Chondrocyte (in vitro differentiated cells): ENCODE results near the gene LMTK2. TPM values are rescaled to one million over a fixed set of nuclear protein-coding genes. Genes with fewer than 3 reads are reported as not detected.

Experiments
- DNase-seq: peaks from one replicate; pipeline ENCODE4 v3.0.0; 2021; ENCODE audit warnings: mixed read lengths, low spot score
- H3K27ac Mint-ChIP-seq: one replicate; pipeline ENCODE4 v1.8.0; 2021; ENCODE audit warnings: mild to moderate bottlenecking, moderate library complexity, mixed read lengths; ENCODE audit not compliant: unreplicated experiment
- H3K27me3 Mint-ChIP-seq: 2 replicates; pipeline ENCODE4 v1.8.0; 2021; ENCODE audit warnings: low read depth, mixed read lengths
- H3K36me3 Mint-ChIP-seq: 2 replicates; pipeline ENCODE4 v1.8.0; 2021; ENCODE audit warnings: low read depth, mixed read lengths
- H3K4me1 Mint-ChIP-seq: 2 replicates; pipeline ENCODE4 v1.8.0; 2021; ENCODE audit warnings: low read depth, mild to moderate bottlenecking, mixed read lengths
- H3K4me3 Mint-ChIP-seq: one replicate; pipeline ENCODE4 v1.8.0; 2021; ENCODE audit warnings: mild to moderate bottlenecking, moderate library complexity, mixed read lengths; ENCODE audit not compliant: unreplicated experiment
- H3K9me3 Mint-ChIP-seq: 2 replicates; pipeline ENCODE4 v1.8.0; 2021; ENCODE audit warnings: low read depth, mixed read lengths
- total RNA-seq: library from RNA; stranded (reverse); gene quantifications from 3 replicates; pipeline ENCODE4 v1.2.1, GENCODE V29; 2021
- TF ChIP-seq, protein P1 (sequence below): fragments of 200-600 bp; sonication (generic); IDR thresholded peaks from 2 replicates; pipeline ENCODE4 v1.5.0; 2021; ENCODE audit warnings: antibody characterized with exemption, mild to moderate bottlenecking, moderate library complexity

Gene LMTK2
- total RNA-seq, 1 donor from 2014 or later = 15.0 TPM

DNA sequence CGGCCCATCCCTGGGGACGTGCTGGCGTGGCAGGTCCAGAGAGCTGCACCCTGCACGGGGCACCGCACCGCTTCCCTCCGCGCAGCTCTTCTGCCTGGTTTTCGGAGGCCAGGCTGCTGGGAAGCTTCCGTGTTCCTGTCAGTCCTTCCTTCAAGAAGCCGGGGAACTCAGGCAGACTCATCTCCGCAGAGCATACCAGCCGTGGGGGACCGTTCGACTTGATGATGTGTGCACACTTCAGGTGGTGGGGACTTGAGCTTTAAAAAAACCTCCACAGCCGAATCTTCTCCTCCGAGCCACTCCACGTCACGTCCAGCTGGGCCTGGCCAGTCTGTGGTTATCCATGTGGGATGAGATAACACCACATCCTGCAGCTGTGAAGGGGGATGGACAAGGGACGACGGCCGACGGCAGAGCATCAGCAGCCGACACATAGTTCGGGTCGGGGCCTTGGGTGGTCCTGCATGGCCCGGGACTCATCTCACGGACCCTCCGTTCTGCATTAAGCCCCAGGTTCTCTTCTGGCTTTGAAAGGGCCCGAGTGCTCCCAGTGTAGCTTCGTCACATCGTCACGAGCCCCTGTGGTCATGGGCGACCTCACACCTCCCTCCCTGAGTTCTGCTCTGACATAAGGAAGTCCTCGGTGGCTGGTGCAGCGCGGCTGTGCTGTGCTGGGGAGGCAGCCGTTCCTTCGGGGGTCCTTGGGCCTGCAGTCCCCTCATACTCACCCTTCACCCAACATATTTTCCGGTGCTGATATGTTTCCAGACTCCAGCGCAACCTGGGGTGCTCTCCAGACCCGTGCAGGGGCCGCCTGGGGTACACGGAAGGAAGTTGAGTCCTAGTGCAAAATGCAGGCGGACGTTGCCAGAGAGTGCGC lies 100.0 kb downstream of the LMTK2 start:
- TF ChIP-seq, protein P1, sequence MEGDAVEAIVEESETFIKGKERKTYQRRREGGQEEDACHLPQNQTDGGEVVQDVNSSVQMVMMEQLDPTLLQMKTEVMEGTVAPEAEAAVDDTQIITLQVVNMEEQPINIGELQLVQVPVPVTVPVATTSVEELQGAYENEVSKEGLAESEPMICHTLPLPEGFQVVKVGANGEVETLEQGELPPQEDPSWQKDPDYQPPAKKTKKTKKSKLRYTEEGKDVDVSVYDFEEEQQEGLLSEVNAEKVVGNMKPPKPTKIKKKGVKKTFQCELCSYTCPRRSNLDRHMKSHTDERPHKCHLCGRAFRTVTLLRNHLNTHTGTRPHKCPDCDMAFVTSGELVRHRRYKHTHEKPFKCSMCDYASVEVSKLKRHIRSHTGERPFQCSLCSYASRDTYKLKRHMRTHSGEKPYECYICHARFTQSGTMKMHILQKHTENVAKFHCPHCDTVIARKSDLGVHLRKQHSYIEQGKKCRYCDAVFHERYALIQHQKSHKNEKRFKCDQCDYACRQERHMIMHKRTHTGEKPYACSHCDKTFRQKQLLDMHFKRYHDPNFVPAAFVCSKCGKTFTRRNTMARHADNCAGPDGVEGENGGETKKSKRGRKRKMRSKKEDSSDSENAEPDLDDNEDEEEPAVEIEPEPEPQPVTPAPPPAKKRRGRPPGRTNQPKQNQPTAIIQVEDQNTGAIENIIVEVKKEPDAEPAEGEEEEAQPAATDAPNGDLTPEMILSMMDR = no peak
- Mint-ChIP-seq H3K36me3 (peaks cover 13% of the 10 kb centered on the region), H3K27ac (no peak overlapping the region), H3K9me3 (no peaks in the 10 kb centered on the region), H3K4me3 (no peak overlapping the region), H3K27me3 (no peaks in the 10 kb centered on the region), H3K4me1 (peaks cover 2% of the 10 kb centered on the region)
- DNase-seq = peak; percentile 75

DNA sequence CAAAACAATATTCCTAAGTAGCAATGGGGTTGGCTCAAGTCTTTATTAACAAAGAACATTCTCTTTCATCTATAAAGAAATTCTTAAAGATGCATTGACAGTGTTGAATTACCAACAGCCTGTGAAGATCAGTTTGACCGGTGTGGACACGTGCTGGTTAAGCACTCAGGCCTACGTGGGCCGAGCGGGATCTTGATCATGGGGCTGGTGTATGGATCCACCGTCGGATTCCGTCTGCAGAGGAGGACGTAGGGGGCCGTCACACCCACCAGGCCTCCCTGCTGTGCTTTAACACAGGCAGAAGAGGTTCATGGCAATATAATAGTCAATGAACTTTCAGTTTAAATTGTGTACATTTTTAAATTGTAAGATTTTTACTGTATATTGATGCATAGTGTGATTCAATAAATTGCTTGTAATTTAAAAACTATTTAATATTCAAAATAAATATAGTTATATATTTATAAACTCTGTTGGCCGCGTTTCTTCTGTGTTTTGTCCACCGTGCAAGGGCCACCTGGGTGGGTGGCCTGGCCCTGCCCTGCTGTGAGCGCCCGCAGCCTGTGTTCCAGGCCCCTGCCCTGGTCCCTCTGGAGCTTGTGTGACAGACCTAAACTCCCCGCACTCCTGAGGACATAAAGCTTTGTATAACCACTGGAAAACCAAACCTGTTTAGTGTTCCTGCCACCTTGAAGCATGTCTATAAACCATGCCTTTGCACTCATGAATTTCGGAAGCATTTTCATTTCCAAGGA lies 102.7 kb downstream of the LMTK2 start:
- H3K27ac Mint-ChIP-seq = no peak overlapping the region
- no peaks in the 10 kb centered on the region for H3K9me3 Mint-ChIP-seq
- H3K4me3 Mint-ChIP-seq = no peak overlapping the region

DNA sequence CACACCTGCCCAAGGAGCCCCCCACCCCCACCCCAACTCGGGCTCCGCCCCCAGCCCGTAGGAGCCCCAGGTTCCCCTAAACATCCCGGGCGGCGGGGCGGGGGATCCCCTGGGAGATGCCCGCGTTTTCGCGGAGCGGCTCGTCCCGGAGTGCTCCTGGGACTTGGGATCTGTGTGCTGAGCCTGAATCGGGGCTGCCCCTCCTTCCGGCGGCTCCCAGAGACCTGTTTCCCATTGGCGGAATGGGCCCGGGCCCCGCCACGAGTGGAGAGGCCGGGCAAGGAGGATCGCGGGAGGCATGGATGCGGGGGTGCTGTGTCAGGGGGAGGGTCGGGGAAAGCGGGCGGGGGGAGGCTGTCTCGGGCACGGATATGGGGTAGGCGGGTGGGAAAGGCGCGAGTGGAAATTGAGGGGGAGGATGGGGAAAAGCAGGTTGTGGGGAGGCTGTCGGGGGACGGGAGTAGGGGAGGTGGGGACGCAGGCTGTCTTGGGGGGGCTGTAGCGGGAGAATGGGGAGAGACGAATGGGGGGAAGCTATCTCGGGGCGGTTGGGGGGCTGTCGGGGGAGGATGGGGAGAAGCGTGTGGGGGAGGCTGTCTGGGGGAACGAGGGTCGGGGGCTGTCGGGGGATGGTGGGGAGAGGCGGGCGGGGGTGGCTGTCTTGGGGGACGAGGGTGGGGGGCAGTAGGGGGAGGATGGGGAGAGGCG lies 104.0 kb downstream of the LMTK2 start:
- H3K4me3 Mint-ChIP-seq = peak overlapping the region; percentile 40

More for the DNA sequence above, 102.7 kb downstream of the LMTK2 start:
- TF ChIP-seq, protein P1 = no peak
- H3K36me3 Mint-ChIP-seq = peaks cover 13% of the 10 kb centered on the region
- H3K27me3 Mint-ChIP-seq = no peaks in the 10 kb centered on the region
- peak; percentile 67 for DNase-seq
- H3K4me1 Mint-ChIP-seq = peaks cover 5% of the 10 kb centered on the region

DNA sequence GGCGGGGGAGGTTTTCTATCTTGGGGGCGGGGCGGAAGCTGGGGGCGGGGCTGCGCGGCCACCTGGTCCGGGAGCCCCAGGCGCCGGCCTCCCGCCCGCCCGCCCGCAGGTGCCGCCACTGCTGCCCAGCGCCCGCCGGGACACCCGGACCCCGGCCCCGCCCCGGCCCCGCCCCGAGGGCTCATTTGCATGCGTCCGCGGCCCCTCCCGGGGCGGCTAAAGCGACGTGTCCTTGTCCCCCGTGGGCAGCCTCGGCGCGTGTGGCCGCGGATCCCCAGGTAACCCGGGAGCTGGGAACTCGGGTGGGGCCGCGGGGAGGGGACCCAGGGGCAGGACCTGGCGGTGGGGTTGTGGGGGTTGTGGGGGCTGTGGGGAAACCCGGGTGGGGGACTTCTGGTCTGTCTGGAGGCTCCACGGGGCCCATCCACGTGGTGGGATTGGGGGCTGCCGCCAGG lies 104.6 kb downstream of the LMTK2 start, which contains the start of gene BHLHA15:
TSS of gene BHLHA15 (plus strand) at position 219 of the 455 bp plus-strand sequence. CDS start 871 bp downstream, outside the sequence.
- TF ChIP-seq, protein P1 = no peak

More for the DNA sequence above, 104.0 kb downstream of the LMTK2 start:
- no peak overlapping the region for H3K27ac Mint-ChIP-seq
- peaks cover 5% of the 10 kb centered on the region for H3K4me1 Mint-ChIP-seq
- peaks cover 8% of the 10 kb centered on the region for H3K36me3 Mint-ChIP-seq
- TF ChIP-seq, protein P1 = no peak
- DNase-seq = peak; percentile 79
- no peaks in the 10 kb centered on the region for H3K27me3 Mint-ChIP-seq
- no peaks in the 10 kb centered on the region for H3K9me3 Mint-ChIP-seq

More for the DNA sequence above, 104.6 kb downstream of the LMTK2 start, which contains the start of gene BHLHA15:
- H3K9me3 Mint-ChIP-seq = no peaks in the 10 kb centered on the region
- H3K36me3 Mint-ChIP-seq = peaks cover 6% of the 10 kb centered on the region
- peak; percentile 84 for DNase-seq
- H3K4me1 Mint-ChIP-seq = peaks cover 5% of the 10 kb centered on the region
- H3K27me3 Mint-ChIP-seq = no peaks in the 10 kb centered on the region
- peak within 1 kb of the TSS; percentile 55 for H3K4me3 Mint-ChIP-seq
- H3K27ac Mint-ChIP-seq = no peak within 1 kb of the TSS
